Lower leg skin (tissue), 4 donors: ENCODE data around the gene TIMP4. TPM values are rescaled to one million over a fixed set of nuclear protein-coding genes. Genes with fewer than 3 reads are reported as not detected.

Experiments
- DNase-seq, 2 donors: peaks; one replicate each; pipeline ENCODE4 v3.0.0-alpha.2; 2019; ENCODE audit warnings: low spot score in 2 of 2
- H3K4me3 ChIP-seq: fragments of 200-600 bp; sonication (generic); 2 replicates; pipeline ENCODE4 v1.5.1; 2017; ENCODE audit warnings: mild to moderate bottlenecking, low read depth; ENCODE audit not compliant: poor library complexity, severe bottlenecking
- POLR2A ChIP-seq, 2 donors: fragments of 450-650 bp; IDR thresholded peaks; one replicate each; pipeline ENCODE4 v1.6.1; 2016 to 2017; ENCODE audit warnings: antibody characterized with exemption in 2 of 2, mild to moderate bottlenecking in 1 of 2, moderate library complexity in 1 of 2
- WGBS, 2 donors: methylation state at CpG; one replicate each; pipeline ENCODE4 v1.1.5; 2018; 5-methylcytosine and 5-hydroxymethylcytosine counted together
- intact Hi-C: fragments of 100-400 bp; cut with DNase I; formaldehyde crosslinking; loops from one replicate; pipeline ENCODE4 v1.15.0; 2023; ENCODE audit warnings: low total_unique reads
- total RNA-seq, 4 donors: library from RNA; depleted of rRNA; stranded (reverse); fragments of >200 nt; gene quantifications; one replicate each; pipeline ENCODE4 v1.1.0, GENCODE V29; 2016
- TF ChIP-seq, protein P1 (sequence below), 3 donors: fragments of 450-650 bp; IDR thresholded peaks; one replicate each; pipeline ENCODE4 v1.5.1; 2016; ENCODE audit warnings: antibody characterized with exemption in 3 of 3, mild to moderate bottlenecking in 3 of 3, moderate library complexity in 2 of 3

TIMP4 gene
- total RNA-seq, 4 donors from 2014 or later, result 5.2 to 16.5 (median 14.4) TPM

DNA sequence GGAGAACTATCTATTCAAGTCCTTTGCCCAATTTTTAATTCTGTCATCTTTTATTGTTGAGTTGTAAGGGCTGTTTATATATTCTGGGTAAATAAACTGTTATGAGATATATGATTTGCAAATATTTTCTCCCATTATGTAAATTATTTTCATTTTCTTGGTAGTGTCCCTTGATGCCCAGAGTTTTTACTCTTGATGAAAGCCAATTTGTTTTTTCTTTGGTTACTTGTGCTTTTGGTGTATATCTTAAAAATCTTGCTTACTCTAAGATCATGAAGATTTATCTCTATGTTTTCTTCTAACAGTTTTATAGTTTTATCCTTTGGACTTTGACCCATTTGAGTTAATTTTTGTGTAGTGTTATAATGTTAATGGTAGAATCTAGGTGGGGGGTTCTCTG lies 44.5 kb downstream of the TIMP4 start:
- no peak for DNase-seq
- TF ChIP-seq, protein P1, sequence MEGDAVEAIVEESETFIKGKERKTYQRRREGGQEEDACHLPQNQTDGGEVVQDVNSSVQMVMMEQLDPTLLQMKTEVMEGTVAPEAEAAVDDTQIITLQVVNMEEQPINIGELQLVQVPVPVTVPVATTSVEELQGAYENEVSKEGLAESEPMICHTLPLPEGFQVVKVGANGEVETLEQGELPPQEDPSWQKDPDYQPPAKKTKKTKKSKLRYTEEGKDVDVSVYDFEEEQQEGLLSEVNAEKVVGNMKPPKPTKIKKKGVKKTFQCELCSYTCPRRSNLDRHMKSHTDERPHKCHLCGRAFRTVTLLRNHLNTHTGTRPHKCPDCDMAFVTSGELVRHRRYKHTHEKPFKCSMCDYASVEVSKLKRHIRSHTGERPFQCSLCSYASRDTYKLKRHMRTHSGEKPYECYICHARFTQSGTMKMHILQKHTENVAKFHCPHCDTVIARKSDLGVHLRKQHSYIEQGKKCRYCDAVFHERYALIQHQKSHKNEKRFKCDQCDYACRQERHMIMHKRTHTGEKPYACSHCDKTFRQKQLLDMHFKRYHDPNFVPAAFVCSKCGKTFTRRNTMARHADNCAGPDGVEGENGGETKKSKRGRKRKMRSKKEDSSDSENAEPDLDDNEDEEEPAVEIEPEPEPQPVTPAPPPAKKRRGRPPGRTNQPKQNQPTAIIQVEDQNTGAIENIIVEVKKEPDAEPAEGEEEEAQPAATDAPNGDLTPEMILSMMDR (IDR thresholded peaks at IDR 0.05), result no peak
- TF ChIP-seq POLR2A (IDR thresholded peaks at IDR 0.05), result no peak
- H3K4me3 ChIP-seq, result no peak overlapping the region
- intact Hi-C loops, result no loop called here

DNA sequence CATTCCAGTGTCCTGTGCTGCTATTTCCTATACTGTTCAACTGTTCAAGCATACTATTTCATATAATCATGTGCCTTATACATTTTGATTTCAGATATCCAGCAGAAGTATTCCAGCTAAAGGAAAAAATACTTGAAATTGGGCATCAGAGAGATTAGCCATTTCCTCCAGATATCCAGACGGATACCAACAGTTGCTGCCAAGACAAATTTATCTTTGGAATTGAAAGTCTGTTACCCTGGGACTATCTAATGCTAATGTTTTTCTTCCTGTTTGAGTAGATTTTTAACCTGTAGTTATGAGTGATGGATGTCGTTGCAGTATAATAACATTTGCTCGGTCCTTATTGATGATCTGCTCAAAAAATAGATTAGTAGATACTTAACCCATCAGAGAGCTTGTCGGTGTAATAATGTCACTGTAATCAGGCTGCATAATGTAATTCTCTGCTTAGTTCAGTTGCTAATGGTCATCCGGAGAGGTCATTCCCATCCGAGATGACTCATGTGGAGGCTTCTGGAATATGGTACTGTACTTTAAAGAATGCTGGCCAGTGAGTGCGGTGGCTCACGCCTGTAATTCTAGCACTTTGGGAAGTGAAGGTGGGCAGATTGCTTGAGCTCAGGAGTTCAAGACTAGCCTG lies 51.5 kb downstream of the TIMP4 start:
- H3K4me3 ChIP-seq, result no peak overlapping the region
- TF ChIP-seq POLR2A (IDR thresholded peaks at IDR 0.05), result no peak
- TF ChIP-seq, protein P1 (IDR thresholded peaks at IDR 0.05), result no peak
- no peak for DNase-seq
- WGBS, 2 donors, result 73 to 79% methylated on average over 8 of the region's 8 CpGs
- intact Hi-C loops, result no loop called here

Other genes starting within 250 kb of the TIMP4 start
- 1 to 10 TPM; 2.1 to 6.1 (median 2.5) TPM for gene SYN2, start 154.5 kb downstream of the TIMP4 start, total RNA-seq
- gene PPARG, start 130.2 kb upstream of the TIMP4 start, total RNA-seq, result 10 to 100 TPM in 2 of 4 donors, 1 to 10 TPM in 2; 8.4 to 14.1 (median 9.8) TPM